ENCODE data around the gene MORC2.

MORC2 gene

DNA sequence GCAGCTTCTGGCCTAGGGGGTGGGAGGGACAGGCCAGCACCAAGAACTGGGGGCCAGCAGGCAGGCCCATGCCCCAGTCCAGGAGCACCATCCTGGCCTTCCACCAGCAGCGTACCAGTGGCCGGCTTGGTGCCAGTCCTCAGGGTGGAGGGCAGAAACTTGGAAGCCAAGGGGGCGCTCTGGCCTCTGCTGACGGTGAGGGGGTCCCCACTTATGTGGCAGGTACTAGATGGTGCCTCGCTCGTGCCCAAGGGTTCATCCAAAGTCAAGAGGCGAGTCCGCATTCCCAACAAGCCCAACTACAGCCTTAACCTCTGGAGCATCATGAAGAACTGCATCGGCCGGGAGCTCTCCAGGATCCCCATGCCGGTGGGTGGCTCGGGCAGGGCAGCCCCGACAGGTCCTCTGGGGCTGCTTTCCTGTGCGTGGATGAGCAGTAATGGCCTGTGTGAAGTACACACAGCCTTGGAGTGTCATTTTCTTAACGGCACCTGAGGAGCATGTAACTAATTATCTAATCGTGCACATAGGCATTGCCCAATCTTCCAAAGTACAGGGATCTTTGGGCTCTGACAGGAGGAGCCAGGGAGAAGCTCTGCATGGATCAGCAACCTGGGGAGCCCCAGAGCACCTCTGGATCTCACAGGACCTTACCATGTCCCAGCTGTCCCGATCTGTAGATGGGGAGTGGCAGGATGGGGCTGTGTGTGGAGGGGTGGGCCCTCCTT lies 79.1 kb downstream of the MORC2 start:
- DNase-seq (ENCODE audit: low read depth in 4 of 4, low spot score in 1 of 4), result no peak

DNA sequence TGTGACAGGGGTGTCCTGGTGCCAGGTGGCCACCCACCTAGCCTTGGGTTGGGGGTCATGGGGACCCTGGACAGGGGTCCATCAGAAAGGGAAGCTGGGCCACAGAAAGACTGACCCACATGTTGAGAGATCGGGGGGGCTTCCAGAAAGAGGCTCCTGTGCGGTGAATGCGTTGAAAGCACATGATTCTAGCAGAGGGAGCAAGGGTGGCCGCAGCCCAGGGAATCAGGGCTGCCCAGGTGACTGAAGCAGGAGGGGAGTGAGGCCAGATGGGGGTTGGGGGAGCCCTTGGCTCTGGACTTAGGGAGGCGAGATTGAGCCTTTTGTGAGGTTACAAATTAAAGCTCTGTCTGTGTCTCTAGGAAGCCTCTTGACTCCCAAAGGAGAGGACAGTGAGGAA lies 80.7 kb downstream of the MORC2 start:
- no peak for DNase-seq (ENCODE audit: low read depth in 4 of 4, low spot score in 1 of 4)

DNA sequence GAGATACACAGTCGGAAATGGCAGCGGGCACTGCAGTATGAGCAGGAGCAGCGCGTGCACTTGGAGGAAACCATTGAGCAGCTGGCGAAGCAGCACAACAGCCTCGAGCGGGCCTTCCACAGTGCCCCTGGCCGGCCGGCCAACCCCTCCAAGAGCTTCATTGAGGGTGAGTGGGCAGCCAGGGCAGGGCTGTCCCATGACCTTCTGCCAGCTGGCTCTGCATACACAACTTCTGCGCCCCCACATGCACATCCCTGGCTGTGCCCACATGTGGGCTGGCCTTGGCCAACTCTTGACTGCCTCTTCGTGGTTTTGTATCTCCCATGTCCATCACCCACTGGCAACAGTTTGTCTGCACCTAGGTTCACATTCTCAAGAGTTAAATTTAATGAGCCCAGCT lies 81.1 kb downstream of the MORC2 start:
- DNase-seq (ENCODE audit: low read depth in 4 of 4, low spot score in 1 of 4), result no peak

DNA sequence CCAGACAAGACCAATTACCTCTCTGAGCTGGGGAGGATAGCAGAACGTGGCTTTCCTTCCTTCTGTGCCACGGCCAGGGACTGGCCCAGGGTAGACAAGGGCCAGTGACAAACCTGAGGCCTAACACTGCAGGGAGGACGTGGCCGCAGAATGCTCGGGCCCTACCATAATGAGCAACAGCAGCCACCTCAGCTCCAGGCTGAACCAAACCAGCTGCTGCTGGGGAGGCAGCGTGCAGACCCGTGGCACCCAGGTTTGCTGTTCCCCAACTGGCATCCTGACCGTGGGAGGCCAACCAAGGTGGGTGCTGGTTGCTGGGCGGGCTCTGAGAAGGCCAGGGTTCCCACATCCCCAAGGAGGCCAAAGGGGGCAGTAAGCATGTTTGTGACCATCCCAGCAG lies 83.0 kb downstream of the MORC2 start:
- DNase-seq (ENCODE audit: low read depth in 4 of 4, low spot score in 1 of 4), result no peak

- no peak for DNase-seq (ENCODE audit: low read depth in 4 of 4, low spot score in 1 of 4)
These were observed 83.6 kb downstream of the MORC2 start for GRCh38 chr22:30885001-30885366.

- DNase-seq (ENCODE audit: low read depth in 4 of 4, low spot score in 1 of 4), result no peak
These were observed 84.2 kb downstream of the MORC2 start for GRCh38 chr22:30884211-30885000.

GRCh38 chr22:30883586-30884145 lies 84.9 kb downstream of the MORC2 start:
- no peak for DNase-seq (ENCODE audit: low read depth in 4 of 4, low spot score in 1 of 4)

DNA sequence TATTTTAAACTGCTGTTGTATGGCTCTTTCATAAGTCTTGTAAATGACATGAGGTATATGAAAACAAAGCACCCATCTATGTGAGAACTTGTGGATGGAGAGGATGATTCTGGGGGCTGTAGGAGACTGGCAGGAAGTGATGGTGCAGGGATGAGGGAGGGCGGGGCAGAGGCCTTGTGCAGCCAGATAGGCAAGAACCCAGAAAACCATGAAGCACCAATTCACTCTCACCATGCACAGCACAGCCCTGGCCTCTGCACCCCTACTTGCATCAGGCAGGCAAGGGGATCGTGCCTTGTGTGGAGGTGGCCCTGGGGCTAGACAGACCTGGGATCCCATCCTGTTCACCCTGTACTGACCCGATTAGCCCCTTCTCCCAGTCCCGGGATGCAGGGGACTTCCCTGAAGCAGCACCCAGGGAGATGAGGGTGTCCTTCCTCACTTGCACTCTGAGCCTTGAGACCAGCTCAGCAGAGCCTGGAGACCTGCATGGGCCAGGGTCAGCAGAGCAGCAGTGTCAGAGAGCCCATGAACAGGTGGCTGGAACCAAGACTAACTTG lies 85.5 kb downstream of the MORC2 start:
- DNase-seq (ENCODE audit: low read depth in 4 of 4, low spot score in 1 of 4), result no peak

DNA sequence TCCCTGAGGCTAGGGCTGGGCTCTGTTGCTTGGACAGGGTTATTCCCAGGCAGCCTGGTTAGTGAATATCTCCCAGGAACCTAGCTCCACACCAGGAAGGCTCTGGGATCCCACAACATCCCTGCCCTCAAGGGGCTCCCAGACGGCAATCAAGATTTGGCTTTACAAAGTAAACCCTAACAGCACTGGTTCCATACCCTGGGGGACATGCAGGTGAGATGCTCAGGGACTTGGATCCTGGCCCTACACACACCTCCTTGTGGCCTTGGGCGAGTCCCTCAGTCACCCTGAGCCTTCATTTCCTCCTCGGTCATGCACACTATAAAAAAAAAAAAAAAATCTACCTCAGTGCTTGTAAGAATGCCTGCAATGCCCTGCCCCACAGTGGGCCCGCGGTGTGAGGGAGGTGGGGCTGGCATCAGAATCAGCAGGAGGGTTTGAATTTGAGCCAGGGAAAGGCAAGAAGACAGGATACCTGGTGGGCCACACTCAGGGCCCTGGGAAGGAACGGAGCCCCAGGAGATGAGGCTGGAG lies 86.3 kb downstream of the MORC2 start:
- DNase-seq (ENCODE audit: low read depth in 4 of 4, low spot score in 1 of 4), result no peak

DNA sequence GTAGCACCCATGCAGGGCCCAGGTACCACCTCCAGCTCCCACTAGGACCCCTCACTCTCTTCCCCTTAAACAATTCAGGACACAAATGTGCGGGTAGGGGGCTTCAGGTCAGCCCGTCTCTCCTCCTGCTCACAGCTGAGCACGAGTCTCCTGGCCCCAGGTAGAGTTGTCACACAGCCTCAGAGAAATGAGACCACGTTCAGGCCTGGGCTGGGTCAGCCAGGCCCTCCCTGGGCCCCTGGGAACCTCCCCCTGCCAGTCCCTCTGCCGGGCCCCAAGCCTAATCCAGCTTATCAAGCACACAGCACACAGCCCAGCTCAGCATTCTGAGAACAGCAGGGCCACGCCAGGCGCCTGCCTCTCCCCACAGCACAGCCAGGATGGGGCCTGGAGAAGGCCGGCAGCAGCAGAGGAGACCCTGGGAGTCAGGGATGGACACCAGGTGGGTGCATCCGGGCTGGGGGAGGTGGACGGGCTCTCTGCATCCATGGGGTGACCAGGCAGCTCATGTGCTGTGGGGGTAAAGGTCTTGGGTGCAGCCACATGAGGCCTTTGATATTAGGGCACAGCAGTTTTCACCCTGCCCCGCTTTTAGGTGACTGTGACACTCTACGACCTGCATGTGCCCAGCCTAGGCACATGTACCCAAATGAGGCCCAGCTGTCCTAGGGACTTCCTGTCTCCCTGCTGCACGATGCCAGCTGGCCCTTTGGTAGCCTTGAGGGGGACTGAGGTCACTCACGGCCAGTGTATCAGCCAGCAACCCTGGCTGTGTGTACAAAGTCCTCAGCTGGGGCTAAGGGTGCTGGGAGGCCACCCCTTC lies 87.0 kb downstream of the MORC2 start:
- DNase-seq (ENCODE audit: low read depth in 4 of 4, low spot score in 1 of 4), result no peak

DNA sequence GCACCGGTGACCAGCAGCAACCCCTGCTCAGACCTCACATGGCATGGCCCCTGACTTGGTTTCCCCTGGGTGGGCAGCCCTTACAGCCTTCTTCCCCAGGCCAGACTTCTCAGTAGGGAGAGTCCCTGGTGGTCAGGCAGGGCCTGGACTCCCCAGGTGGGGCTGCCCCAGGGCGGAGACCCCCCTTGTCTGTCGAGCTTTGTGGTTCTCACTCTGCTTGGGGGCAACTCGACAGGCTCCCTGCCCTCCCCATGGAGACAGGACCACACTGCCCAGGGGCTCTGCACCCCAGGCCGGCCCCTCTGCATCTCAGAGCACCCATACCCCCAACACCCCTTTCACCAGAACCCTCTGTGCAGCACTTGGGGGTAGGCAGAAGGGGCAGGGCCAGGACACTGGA lies 87.7 kb downstream of the MORC2 start:
- DNase-seq (ENCODE audit: low read depth in 4 of 4, low spot score in 1 of 4), result no peak

GRCh38 chr22:30880181-30880601 lies 88.4 kb downstream of the MORC2 start:
- no peak for DNase-seq (ENCODE audit: low read depth in 4 of 4, low spot score in 1 of 4)

DNA sequence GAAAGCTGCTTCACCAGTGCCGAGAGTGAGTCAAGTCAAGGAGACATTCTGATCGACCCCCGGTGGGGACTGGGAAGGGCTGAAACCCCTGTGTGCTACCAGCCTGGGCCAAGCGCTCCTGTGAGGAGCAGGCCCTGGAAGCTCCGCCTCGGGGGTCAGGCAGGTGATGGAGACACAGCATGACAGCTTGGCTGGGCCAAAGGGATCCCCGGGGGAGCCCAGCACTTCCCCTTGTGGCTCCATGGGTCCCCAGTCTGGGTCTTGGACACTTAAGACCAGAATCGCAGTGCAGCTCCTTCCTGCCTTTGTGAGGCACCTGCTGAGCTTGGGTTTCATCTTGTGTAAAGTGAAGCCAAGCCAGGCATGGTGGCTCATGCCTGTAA lies 89.2 kb downstream of the MORC2 start:
- no peak for DNase-seq (ENCODE audit: low read depth in 4 of 4, low spot score in 1 of 4)

DNA sequence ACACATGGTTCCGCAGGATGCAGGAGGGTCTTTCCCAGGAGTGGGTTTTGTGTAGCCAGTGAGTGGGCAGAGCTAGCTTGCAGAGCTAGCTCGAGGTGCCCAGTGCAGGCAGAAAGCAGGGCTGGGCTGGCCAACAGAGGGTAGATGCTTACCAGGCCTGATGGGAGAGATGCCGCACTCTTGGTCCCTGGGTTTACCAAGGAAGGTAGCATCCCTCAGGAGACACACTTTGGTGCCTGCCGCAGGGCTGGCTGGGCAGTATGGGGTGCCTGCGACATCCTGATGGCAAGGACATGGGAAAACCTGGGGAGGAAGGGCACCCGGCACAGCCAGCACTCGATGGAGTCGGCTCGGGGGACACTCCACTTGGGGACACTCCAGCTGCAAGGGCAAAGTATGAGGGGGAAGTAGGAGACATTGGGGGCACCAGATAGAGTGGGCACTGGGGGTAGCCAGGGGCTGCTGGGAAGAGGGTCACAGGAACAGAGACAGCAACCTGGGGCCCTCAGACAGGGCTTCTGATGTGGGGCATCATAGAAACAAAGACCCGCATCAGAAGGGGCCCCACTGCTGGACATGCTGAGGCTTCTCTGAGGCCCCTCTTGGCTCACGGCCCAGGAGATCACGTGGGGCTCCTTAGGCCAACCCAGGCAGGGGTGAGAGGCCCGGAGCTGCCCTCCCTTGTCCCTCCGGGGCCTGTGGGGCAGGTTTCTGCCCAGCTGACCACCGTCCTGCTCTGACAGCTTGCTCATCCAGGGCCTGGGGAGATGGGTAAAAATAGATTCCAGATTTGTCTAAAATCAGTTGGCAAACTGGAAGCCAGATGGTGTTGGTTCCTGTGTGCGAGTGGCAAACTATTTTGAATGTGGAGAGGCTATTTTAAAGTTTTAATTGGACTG lies 89.8 kb downstream of the MORC2 start:
- DNase-seq (ENCODE audit: low read depth in 4 of 4, low spot score in 1 of 4), result no peak

GRCh38 chr22:30877662-30878515 lies 90.7 kb downstream of the MORC2 start:
- no peak for DNase-seq (ENCODE audit: low read depth in 4 of 4, low spot score in 1 of 4)

- no peak for DNase-seq (ENCODE audit: low read depth in 4 of 4, low spot score in 1 of 4)
These were observed 91.5 kb downstream of the MORC2 start for GRCh38 chr22:30876915-30877553.

DNA sequence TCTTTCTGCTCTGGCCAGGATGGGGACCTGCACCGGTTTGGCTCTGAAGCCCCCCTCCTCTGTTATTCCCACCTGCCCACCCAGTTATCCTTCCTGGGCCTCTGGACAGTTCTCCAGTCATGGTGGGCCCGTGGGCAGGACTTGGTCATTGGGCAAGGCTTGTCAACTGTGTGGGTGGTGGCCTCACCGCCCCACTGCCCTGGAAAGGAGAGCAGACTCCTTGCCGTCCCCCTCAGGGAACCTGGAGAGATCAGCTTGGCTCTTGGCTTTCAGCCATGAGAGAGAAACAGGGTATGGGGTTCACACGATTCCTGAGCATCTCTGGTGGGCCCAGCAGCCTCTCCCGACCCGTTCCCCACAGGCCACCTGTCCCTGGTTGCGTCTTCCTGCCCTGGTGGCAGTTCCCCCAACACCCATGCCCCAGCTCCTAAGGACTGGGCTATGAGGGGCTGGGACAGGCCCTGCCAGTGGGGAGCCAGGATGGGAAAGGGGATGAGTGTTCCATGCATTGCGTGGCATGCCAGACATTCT lies 92.3 kb downstream of the MORC2 start:
- DNase-seq (ENCODE audit: low read depth in 4 of 4, low spot score in 1 of 4), result no peak

DNA sequence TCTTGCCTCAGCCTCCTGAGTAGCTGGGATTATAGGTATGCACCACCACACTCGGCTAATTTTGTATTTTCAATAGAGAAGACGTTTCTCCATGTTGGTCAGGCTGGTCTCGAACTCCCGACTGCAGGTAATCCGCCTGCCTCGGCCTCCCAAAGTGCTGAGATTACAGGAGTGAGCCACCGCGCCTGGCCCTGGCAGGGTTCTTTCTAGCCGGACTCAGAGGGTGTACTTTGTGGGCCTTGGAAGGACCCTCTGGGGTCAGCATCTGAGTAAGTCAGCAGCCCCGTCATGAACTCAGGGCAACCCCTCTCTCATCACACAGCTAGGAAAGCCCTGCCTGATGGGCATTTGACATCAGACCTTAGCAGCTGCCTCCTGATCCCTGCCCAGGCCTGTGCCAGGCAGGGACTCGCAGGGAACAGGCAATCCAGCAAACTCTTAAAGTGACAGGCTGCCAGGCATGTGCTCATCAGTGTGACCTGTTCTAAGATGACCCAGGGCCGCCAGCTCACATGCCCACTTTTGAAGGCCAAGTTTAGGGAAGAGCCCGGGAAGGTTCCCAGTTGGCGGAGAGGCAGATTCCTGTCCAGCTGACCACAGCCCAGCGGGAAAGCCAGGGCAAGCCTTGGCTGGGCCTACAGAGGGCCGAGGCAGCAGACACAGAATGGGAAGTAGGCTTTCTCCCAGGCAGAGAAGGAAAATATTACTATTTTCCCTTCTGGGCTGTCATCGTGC lies 92.9 kb downstream of the MORC2 start:
- no peak for DNase-seq (ENCODE audit: low read depth in 4 of 4, low spot score in 1 of 4)
